ENCODE measurements around the gene ETFB. TPM values are rescaled to one million over a fixed set of nuclear protein-coding genes. Genes with fewer than 3 reads are reported as not detected.
A peak's percentile ranks its signal among the peaks of the same experiment; 100 is the strongest.

The ETFB gene
- polyA plus RNA-seq, 3 donors, result 123 to 149 (median 132) TPM

- peak in 1 of 3 donors; percentile 4 for DNase-seq (ENCODE audit: low read depth in 3 of 3, low spot score in 2 of 3)
Observed at GRCh38 chr19:51354103-51354741, 12.0 kb downstream of the ETFB start.

DNA sequence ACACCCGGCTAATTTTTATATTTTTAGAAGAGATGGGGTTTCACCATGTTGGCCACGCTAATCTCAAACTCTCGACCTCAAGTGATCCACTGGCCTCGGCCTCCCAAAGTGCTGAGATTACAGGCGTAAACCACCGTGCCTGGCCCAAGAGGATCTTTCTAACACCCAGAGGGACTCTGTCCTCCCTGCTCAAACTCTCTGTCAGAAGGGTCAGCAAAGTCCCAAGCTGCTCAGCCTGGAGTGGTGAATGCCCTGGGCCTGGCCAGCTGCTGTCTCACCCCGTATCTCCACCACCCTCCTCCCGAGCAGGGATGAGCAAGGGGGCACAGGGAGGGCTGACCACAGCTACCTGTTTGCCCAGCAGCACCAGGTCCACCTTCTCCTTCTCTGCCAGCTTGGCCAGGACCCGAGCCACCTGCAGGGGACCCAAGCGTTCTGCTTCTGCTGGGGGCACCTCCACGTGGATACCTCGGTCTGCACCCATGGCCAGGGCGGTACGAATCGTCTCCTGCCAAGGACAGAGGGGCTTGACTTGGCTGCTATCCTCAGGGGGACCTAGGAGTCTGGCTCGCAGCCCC, 13.3 kb downstream of the ETFB start:
- DNase-seq (ENCODE audit: low read depth in 3 of 3, low spot score in 2 of 3), result no peak

DNA sequence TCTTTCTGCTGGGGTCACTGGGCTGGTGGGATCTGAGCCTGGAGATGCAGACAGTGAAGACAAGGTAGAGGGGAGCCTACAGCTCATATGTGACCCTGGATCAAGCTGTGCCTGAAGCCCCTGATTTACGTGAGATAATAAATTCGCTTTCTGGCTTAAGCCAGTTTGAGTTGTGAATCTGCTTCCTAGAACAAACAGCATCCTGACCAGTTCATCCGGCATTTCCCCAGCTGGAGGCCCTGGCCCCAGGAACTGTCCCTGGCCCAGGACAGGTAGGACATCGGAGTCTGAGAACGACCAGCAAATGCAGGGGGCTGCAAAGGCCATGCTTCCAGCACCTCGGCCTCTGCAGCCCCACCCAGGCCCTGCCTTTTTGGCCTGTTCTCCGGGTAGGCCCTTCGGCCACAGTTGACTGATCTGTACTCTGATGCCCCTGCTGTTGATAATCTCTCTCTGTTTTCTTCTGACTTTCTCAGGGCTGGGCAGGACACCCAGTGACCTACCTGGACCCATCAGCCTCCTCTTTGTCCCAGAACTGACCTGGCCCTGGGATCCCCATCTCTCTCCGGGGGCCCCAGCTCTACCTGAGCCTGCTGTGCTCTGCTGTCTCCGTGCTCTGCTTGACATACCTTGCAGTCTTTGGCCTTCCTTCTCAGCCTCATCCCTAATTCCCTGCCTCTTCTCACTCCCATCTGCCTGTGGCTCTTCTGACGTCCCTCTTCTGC, 14.8 kb downstream of the ETFB start:
- no peak for DNase-seq (ENCODE audit: low read depth in 3 of 3, low spot score in 2 of 3)

DNA sequence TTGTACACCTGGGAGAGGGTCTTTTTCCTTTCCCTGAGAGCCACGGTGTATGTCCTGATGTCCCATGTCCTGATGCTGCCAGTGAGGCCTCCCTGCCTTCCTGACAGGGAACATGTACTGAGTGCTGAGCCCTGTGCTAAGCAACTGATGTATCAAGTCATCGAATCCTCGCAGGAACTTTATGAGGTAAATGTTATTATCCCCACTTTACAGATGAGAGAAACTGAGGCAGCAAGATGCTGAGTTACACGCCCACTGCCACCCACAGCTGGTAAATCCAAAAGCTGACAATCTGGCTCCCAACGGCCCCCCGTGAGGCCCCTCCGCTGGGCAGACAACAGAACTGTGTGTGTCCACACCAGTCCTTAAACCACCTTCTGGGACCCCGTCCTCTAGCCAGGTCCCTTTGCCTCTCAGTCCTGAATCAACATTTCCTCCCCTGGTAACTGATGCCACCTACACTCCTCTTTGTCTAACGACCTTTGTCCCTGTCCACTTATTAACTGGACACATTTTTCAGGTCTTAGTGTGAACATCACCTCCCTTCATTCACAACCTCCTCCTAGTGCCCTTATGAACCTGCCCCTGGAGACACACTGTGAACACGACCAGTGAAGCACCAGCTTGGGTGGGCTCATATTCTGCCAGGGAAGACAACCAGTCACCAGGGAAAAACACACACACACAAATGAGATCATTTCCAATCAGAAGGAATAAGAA, 18.8 kb downstream of the ETFB start:
- DNase-seq (ENCODE audit: low read depth in 3 of 3, low spot score in 2 of 3), result no peak

- DNase-seq (ENCODE audit: low read depth in 3 of 3, low spot score in 2 of 3), result no peak
Observed at GRCh38 chr19:51346742-51347141, 19.4 kb downstream of the ETFB start.

DNA sequence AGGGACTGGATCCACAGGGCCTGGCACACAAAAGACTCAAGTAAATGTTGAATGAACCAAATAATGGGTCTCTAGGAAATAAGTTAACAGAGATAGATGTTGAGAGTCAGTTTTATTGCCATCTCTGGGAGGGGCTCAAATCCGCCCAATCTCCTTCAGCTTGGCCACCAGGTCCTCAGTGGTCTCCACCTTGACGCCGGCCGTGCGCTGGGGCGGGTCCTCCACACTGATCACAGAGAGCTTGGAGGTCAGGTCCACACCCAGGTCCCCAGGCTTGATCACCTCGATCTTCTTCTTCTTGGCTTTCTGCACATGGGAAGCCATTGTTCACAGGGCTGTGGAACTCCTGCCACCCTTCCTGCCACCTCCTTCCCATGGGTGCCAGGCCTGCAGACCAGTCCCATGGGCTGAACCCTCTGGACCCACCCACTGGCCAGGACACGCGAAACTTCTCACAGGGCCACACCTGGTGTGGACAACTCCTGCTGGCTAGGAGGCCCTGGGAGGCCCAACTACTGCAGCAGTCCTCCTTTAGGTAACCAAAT, 21.0 kb downstream of the ETFB start:
- DNase-seq (ENCODE audit: low read depth in 3 of 3, low spot score in 2 of 3), result no peak

- DNase-seq (ENCODE audit: low read depth in 3 of 3, low spot score in 2 of 3), result no peak
Observed at GRCh38 chr19:51342631-51343569, 23.3 kb downstream of the ETFB start.

DNA sequence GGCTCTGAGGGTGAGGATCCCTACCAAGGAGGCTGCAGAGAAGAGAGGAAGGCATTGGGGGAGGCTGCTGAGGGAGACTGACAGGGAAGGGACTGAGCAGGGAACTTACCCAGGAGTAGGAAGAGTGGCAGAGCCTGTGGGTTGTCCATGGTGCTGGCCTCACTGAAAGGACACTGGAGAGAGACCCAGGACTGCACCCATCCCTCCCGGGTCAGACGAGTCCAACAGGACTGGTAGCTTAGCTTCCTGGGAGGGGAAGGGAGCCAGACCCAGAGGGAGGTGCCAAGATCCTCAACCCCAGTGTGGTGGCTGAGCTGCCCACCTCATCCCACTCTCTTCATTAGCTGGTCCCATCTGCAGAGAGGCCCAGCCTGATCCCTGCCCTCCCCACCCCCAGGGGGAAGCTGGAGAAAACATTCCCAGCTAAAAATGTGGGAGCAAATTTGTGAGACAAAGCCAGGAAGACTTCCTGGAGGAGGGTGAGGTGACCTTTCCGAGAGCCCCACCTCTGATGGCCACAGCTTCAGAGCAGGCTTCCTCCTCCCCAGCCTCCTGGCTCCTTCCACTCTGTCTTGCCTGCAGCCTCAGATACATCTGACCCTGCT, 24.1 kb downstream of the ETFB start, which contains the start of gene VSIG10L:
VSIG10L (minus strand) TSS at position 164 of the 605 bp plus-strand sequence; CDS start at position 149, 15 bp downstream.
- DNase-seq (ENCODE audit: low read depth in 3 of 3, low spot score in 2 of 3), result no peak

DNA sequence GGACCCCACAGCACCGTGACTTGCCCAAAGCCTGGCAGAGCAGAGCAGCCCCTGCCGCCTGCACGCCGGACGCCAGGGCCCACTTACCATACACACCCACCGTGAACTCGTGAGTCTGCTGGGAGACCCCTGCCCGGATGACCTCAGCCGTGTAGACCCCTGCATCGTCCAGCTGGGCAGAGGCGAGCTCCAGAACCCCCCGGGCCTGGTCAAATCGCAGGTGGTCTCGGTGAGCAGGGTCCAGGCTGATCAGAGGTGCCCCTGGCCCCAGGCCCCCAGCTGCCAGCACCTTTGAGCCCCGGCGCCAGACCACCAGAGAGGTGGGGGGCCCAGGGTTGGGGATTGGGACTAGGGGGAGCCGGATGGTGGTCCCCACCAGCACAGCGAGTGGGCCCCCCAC, 25.1 kb downstream of the ETFB start:
- no peak for DNase-seq (ENCODE audit: low read depth in 3 of 3, low spot score in 2 of 3)

- DNase-seq (ENCODE audit: low read depth in 3 of 3, low spot score in 2 of 3), result peak; percentile 73 to 82 (median 82)
Observed at GRCh38 chr19:51339687-51340656, 26.2 kb downstream of the ETFB start.

DNA sequence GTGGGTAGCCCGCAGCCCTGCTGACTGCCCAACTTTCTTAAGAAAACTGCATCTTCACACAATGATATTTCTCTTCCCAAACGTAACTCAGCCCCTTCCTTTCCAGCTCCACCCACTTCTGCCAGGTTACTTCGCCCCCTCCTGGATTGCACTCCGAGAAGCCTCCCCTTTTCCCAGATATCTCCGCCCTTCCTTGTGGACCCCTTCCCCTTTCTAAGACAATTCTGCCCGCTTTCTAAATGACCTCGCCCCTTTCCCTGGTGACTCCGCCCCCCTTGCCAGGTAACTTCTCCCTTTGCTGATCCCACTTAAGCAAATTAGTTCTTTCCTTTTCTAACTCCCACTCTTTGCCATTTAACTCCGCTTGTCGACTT, 26.9 kb downstream of the ETFB start:
- no peak for DNase-seq (ENCODE audit: low read depth in 3 of 3, low spot score in 2 of 3)

- DNase-seq (ENCODE audit: low read depth in 3 of 3, low spot score in 2 of 3), result peak; percentile 62 to 73 (median 70)
Observed at GRCh38 chr19:51338563-51339312, 27.4 kb downstream of the ETFB start.

DNA sequence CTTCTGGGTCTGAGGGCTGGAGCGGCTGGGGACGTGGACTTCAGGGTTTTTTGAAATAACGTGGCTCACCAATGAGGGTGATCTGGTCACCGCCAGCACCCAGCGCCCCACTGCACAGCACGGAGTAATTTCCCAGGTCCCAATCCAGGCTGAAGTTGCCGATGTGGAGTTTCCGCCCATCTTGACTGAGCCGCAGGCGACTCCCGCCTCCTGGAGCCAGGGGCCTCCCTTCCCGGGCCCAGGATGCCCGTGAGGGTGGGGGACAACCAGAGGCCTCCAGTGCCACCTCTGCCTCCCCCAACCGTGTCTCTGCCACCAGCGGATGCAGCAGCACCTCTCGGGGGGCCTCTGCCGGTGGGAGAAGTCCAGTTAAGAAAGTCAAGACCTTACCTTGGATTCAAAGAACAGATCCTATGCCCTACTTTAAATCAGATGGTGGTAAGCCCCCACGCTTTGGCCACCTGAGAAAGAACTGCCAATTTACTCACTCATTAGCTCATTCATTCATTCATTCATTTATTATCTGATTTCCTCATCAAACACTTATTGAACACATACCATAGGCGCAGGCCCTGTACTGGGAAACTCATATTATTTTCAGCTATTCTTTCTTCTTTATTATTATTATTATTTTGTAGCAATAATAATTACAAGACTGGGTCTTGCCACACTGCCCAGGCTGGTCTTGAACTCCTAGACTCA, 28.2 kb downstream of the ETFB start:
- DNase-seq (ENCODE audit: low read depth in 3 of 3, low spot score in 2 of 3), result no peak

DNA sequence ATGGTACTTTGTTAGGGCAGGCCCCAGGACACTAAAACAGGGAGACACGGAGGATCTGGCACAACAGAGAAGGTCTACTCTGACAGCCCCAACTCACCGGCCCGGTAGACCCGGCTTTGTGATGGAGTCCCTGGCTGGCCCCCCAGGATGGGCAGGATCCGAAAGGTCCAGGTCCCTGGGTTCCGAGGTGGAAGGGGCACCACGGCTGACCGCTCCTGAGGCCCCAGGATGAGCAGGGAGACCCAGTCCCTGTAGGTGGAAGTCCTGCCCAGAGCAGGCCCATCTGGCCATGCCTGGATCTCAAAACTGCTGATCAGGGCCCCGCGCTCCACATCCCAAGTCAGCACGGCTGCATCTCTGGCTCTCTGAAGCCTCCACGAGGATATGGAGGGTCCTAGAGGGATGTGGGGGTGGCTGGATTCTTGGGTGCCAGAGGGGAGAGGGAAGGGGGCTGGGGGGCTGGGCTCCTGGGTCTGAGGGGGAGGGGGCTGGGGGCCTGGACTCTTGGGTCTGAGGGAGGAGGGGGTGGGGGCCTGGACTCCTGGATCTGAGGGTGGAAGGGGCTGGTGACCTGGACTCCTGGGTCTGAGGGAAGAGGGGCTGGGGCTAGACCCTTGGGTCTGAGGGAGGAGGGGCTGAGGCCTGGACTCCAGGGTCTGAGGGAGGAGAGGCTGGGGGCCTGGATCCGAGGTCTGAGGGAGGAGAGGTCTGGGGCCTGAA, 28.9 kb downstream of the ETFB start:
- no peak for DNase-seq (ENCODE audit: low read depth in 3 of 3, low spot score in 2 of 3)

- DNase-seq (ENCODE audit: low read depth in 3 of 3, low spot score in 2 of 3), result no peak
Observed at GRCh38 chr19:51333836-51334460, 32.2 kb downstream of the ETFB start.

DNA sequence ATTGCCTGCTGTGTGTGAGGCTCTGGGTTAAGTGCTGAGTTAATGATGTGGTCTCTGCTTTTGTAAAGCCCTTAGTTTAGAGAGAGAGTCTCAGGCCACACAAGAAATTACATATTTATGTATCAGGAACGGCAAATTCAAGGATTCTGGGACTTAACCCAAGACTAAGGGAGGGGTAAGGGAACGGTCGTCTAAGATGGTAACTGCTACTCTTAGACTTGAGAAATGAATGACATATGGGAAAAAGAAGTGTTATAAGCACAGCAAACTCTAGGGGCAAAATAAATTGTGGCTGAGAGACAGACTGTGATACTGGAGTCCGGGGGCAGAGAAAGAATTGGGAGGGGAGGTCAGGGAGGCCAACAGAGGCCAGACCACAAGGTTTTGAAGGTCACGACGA, 34.5 kb downstream of the ETFB start:
- DNase-seq (ENCODE audit: low read depth in 3 of 3, low spot score in 2 of 3), result no peak

All from right renal cortex interstitium (tissue), 3 donors.